GM19043 (cell line): ENCODE data around the gene CDCA8.

Experiments
- ATAC-seq: cut with Tn5 transposase; IDR thresholded peaks from one replicate; pipeline ENCODE4 v1.9.1; 2021; ENCODE audit warnings: low read depth; ENCODE audit not compliant: unreplicated experiment

Gene CDCA8

GRCh38 chr1:37692078-37692833 is at the start of gene CDCA8:
Gene CDCA8 (plus strand): TSS chr1:37692516. CDS start chr1:37692691, 175 bp downstream.
- peak; percentile 70 for ATAC-seq

GRCh38 chr1:37647281-37647680 is 45.0 kb upstream of the CDCA8 start:
- no peak for ATAC-seq

GRCh38 chr1:37650173-37650572 is 42.1 kb upstream of the CDCA8 start:
- ATAC-seq = no peak

GRCh38 chr1:37650721-37651120 is 41.6 kb upstream of the CDCA8 start:
- no peak for ATAC-seq

GRCh38 chr1:37651803-37652202 is 40.5 kb upstream of the CDCA8 start:
- no peak for ATAC-seq

- no peak for ATAC-seq
Measured at GRCh38 chr1:37652976-37653375, 39.3 kb upstream of the CDCA8 start.

GRCh38 chr1:37653906-37654305 is 38.4 kb upstream of the CDCA8 start:
- no peak for ATAC-seq

- ATAC-seq = no peak
Measured at GRCh38 chr1:37655274-37655673, 37.0 kb upstream of the CDCA8 start.

GRCh38 chr1:37656026-37656425 is 36.3 kb upstream of the CDCA8 start:
- no peak for ATAC-seq

- ATAC-seq = no peak
Measured at GRCh38 chr1:37656881-37657280, 35.4 kb upstream of the CDCA8 start.

GRCh38 chr1:37657620-37658412 is 34.5 kb upstream of the CDCA8 start:
- ATAC-seq = no peak

GRCh38 chr1:37658486-37658885 is 33.8 kb upstream of the CDCA8 start:
- ATAC-seq = no peak

GRCh38 chr1:37660664-37661063 is 31.7 kb upstream of the CDCA8 start:
- no peak for ATAC-seq

- no peak for ATAC-seq
Measured at GRCh38 chr1:37661401-37661800, 30.9 kb upstream of the CDCA8 start.

GRCh38 chr1:37662031-37662755 is 30.1 kb upstream of the CDCA8 start:
- ATAC-seq = no peak

GRCh38 chr1:37663426-37664000 is 28.8 kb upstream of the CDCA8 start:
- no peak for ATAC-seq

GRCh38 chr1:37666241-37666867 is 26.0 kb upstream of the CDCA8 start:
- ATAC-seq = no peak

- no peak for ATAC-seq
Measured at GRCh38 chr1:37667023-37667671, 25.2 kb upstream of the CDCA8 start.

GRCh38 chr1:37670133-37670532 is 22.2 kb upstream of the CDCA8 start:
- no peak for ATAC-seq

GRCh38 chr1:37671261-37671660 is 21.1 kb upstream of the CDCA8 start:
- no peak for ATAC-seq
